Measurements from ENCODE around the gene ARHGEF19.
"Not testable (repeated sequence)": the region's sequence is repeated elsewhere in the genome, so short reads cannot be mapped to it uniquely, and the experiment has no call there.

The ARHGEF19 gene

DNA sequence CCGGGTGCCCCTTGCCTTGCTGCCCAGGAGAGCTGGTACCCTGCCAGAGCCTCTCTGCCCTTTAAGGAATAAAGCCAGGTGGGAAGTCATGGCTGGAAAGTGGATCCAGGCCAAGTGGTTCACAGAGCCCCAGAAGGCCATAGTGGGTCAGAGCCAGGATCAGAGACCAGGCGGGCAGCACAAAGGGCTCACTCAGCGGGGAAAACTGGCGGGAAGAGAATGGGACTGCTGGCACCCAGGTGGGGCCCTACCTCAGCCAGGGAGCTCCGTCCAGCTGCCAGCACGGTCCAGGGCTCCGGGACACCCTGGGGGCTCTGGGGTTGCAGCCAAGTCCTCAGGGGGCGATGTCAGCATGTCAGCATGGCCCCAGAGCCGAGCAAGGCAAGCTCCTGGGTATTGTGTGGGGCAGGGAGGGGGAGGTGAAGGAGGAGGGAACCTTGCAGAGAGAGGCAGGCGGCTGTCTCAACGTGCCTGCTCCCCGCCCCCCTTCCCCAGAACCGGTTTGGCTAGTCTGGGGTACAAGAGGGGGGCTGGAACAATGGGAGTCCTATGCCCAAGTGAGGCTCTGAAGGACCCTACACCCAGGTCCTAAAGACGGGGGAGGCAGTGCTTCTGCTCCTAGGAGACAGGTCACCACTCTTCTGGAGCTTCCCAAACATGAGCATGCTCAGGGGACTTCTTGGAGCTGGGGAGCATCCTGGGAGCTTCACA is at the start of gene ARHGEF19:
Gene ARHGEF19, minus strand, starts transcription at position 402 of the 711 bp plus-strand sequence. CDS start 3,598 bp downstream, outside the sequence.
- DNase-seq = peak; percentile 61

DNA sequence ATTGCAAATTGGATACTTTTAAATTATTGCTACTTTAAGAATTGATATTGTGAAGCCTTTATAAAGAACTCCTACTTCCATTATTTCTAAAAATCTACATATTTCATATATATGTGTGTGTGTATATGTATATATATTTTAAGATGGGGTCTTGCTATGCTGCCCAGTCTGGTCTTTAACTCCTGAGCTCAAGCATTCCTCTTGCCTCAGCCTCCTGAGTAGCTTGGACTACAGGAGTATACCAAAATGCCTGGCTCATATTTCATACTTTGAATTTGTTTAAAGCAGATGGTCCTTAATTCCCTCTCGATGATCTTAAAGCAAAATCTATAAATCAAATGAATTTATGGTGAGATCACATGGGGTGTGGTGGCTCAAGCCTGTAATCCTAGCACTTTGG is 49.6 kb upstream of the ARHGEF19 start:
- DNase-seq = no peak

GRCh38 chr1:16260814-16261213 is 48.4 kb upstream of the ARHGEF19 start:
- no peak for DNase-seq

DNA sequence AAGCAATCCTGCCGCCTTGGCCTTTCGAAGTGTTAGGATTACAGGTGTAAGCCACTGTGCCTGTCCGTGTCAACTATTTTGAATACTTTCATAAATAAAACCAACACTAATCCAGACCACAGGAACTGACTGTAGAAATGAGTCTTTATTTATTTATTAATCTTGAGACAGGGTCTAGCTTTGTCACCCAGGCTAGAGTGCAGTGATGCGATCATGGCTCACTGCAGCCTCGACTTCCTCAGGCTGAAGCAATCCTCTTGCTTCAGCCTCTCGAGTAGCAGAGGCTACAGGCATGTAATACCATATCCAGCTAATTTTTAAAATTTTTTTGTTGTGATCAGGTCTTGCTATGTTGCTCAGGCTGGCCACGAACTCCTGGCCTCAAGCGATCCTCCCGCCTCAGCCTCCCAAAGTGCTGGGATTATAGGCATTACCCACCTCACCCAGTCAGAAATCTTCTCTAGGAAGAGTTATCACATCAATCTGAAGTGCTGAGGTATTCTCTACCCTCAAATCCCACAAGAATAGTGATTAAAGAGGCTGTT is 46.2 kb upstream of the ARHGEF19 start:
- no peak for DNase-seq

DNA sequence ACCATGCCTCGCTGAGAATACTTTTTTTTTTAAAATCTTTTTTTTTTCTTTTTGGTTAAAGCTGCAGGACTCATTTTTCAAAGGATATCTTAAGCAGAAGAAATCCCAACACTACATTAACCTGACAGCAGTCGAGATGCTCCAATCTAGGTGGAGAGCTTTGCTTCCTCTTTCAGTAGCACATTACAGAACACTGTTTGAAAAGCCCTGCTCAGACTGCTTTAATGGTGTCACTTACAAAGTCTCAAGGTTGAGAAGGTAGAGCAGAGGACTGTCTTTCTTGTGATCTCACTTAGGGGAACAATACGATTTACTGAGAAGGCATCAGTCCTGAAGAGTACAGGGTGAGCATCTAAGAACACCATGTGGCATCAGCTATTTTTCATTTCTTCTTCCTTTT is 45.5 kb upstream of the ARHGEF19 start:
- DNase-seq = no peak

DNA sequence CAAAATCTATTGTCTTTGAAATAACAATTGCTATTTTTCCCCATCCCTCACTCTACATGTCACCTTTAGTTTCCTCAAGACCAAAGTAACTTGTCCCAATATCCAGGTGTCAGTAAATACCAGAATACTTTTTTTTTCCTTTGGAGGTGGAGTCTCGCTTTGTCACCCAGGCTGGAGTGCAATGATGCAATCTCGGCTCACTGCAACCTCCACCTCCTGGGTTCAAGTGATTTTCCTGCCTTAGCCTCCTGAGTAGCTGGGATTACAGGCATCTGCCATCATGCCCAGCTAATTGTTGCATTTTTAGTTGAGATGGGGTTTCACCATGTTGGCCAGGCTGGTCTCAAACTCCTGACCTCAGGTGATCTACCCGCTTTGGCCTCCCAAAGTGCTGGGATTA is 45.1 kb upstream of the ARHGEF19 start:
- not testable (repeated sequence) for DNase-seq

DNA sequence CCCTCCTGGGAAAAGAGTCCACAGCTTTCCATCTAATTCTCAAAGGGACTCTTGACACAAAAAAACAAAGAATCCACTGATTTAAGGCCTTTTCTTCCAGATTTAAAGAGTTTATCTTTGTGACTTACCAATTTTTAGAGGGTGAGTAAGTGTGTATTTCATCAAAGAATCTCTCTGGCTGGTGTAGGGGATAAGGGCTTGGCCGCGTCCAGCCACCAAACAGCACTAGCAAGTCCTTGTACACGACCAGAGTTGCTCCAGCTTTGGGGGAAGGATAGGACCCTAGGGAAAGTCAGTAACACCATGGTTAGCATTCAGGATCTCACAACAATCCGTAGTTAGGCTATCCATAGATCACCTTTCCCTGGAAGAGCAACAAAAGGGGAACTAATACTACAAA is 44.0 kb upstream of the ARHGEF19 start:
- DNase-seq = no peak

- DNase-seq = no peak
Observed at GRCh38 chr1:16254263-16254928, 41.9 kb upstream of the ARHGEF19 start.

GRCh38 chr1:16253332-16253922 is 41.0 kb upstream of the ARHGEF19 start:
- DNase-seq = no peak

DNA sequence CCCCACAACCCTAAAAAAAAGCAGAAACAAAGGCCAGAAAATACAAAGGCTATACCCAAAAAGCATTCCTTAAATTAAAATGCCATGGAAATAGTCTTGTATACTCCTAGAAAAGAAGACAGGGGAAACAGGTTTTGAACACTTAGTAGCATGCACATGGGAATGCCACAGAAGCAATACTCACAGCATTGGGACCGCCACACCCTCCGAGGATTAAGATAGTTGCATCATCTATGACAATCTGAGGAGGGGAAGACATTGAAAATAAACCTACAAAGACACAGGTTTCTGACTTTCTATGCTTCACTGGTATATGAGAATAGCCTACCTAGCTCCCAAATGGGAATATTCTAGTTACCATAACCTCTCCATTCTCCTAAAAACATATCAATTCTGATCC is 40.5 kb upstream of the ARHGEF19 start:
- no peak for DNase-seq

DNA sequence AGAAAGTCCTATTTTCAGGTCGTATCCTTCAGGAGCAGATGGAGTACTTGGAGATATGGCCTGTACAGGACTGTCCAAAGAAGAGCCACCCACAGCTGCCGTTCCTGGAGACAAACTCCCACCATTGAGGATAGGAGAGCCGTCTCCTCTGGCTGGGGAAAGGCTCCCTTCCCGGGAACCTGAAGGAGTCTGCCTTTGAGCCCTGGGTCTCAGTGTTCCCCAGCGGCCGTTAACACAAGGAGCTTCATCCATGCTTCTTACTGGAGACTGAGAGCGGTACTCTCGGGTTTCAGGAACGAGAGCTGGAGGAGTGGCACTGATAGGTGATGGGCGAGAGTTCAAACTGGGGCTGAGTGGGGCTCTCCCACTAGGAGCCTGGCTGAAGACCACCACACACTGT is 38.9 kb upstream of the ARHGEF19 start:
- DNase-seq = no peak

DNA sequence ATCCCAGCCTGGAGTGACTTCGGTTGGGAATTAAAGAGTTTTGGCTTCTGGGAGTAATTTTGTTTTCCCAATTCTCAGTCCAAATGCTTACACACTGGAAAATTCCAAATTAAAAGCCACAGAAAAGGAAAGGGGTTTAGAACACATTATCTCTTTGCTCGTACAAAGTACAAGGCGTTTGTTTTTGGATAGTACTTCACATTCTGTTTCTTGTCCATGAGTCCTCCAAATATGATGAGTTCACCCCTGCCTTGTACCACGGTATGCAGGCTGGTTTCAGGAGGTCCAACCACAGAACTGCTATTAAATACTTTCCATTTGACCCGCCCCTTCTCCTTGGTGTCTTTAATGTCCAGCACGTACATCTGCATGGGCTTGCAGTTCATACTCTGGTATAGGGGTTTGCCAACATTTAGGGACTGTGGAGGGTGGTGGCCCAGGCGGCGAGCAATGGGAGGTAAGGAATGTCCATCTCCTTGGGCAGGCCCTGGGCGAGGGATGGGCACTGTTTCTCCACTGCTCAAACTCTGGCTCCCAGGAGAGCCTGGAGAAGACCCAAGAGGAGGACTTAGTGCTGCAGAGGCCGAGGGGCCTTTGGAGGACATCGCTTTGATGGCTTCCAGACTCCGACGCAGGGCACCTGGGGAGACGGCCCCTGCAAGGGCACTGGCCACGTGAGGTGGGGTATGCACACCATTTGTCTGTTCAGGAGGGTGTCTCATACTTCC is 38.2 kb upstream of the ARHGEF19 start:
- no peak for DNase-seq

GRCh38 chr1:16249596-16250241 is 37.3 kb upstream of the ARHGEF19 start:
- DNase-seq = no peak

DNA sequence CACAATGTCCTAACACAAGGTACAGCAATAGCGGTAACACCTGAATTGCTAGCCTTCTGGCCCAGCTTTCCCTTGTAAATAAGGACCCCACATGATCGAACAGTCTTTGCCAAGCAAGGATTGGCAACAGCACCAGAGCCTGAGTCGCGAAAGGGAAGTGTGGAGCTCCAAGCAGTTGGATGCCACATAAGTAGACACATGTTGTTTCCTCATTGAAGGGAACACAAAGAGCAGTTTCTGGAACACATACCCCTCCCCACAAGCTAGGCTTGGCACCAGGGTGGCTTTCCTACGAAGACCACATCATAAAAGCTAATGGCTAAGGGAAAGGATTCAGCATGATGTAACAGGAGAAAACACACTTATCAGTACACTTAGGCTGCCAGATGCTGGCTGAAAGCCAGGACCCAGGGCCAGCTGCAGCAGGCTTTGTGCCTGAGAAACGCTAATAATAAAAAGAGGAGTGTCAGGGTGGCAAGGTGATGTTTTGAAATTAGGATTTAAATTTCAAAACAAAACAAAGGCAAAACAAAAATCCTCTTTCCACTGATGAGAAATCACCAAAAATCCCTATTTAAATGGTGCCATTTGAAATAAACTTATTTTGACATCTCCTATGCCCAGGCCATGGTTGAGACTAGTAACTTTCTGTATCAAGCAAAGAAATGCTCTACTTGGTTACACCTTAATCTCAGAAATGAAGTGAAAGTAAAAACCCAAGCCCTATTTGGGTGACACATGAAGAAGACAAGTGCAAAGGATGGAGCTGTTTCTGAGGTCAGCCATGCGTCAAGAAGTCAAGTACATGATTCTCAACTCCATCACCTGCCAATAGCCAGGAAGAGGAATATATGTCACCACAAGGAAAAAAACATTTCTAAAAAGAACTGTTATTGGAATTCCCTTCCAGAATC is 36.4 kb upstream of the ARHGEF19 start:
- DNase-seq = peak; percentile 51

DNA sequence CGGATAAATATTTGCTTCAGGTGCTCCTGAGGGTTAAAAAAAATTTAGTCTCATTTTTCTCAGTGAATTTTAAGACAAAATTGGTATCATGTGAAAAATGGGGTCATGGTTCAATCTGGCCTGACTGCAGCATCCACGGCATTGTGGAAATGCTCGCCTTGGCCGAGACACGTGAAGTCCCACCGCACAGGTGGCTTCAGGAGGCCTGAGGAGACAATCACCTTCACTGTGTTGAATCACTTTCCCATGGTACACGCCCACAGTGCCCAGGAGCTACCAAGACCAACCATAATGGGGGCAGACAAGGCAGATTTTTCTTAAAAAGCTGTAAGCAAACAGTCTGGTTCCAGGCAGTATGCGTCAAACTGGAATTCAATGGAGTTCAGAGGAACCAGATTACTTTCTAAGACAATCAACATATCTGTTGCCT is 35.6 kb upstream of the ARHGEF19 start:
- no peak for DNase-seq

- no peak for DNase-seq
Observed at GRCh38 chr1:16247441-16247840, 35.0 kb upstream of the ARHGEF19 start.

- no peak for DNase-seq
Observed at GRCh38 chr1:16246961-16247360, 34.5 kb upstream of the ARHGEF19 start.

GRCh38 chr1:16246239-16246638 is 33.8 kb upstream of the ARHGEF19 start:
- not testable (repeated sequence) for DNase-seq

DNA sequence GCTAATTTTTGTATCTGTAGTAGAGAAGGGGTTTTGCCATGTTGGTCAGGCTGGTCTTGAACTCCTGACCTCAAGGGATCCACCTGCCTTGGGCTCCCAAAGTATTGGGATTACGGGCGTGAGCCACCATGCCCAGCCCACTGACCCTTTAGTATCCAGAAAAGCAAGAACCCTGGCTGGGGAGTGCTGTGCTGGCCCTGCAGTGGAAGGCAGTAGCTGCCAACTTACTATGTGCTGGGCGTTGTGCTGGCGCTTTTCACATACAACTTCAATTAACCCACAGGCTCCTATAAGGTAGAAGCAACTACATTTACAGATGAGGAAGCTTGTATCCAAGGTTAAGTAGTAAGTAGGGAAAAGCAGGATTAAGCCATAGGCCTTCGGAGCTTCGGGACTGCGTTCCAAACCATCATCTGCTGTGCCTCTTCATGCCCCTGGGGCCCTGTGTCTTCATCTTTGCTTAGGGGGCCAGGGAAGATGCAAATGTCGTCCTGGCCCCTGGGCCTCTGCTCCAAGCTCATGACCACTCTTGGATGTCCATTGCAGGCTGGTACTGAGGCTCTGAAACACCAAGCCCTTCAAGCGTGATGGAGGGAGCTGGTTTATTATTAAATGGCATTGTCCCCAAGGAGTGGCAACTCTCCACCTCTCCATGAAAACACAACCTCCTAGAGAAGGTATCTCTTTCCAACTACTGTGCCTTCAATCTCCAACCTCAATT is 33.2 kb upstream of the ARHGEF19 start:
- no peak for DNase-seq

DNA sequence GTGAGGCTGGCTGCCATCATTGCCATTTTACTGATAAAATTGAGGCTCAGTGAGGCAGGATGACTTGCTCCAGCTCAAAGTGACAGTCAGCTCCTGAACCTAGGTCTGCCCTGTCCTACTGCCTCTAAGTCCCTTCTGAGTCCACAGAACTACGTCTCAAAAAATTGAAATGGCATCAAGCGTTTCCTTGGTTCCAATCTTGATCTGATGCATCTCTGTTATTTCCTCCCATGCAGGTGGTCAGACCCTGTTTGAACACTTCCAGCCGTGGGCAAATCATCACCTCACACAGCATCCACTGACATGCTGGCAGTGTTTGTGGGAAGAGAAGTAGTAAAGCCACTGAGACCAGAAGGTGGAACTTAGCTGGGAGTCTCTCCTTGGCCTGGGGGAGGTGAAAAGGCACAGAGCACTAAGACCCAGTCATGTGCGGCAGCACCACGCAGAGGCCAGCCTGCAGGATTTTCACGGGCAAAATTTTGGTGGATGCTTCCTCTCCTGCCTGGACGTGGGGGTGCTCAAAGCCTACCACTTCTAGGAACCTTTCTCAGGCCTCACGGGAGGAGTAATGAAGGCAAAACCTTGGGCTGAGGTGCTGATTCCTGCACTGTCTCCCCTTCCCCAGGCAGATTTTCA is 32.3 kb upstream of the ARHGEF19 start:
- DNase-seq = no peak

Measured in NCI-H1048 (cell line).